SK-N-SH (cell line): ENCODE results near the gene THSD4.

Experiments
- EZH2phosphoT487 ChIP-seq: fragments of 200-600 bp; sonication (generic); IDR thresholded peaks from 2 replicates; pipeline ENCODE4 v1.6.1; 2017; ENCODE audit warnings: low read depth, mixed run types, mild to moderate bottlenecking, antibody characterized with exemption, moderate library complexity, borderline replicate concordance
- FOSL2 ChIP-seq: IDR thresholded peaks from 2 replicates; pipeline ENCODE4 v1.4.0; 2012; ENCODE audit warnings: low read depth, mild to moderate bottlenecking, moderate library complexity, borderline replicate concordance
- TF ChIP-seq, protein P1 (sequence below): fragments of 200-600 bp; sonication (generic); IDR thresholded peaks from 2 replicates; pipeline ENCODE4 v1.6.1; 2017; ENCODE audit warnings: antibody characterized with exemption, mild to moderate bottlenecking, moderate library complexity

DNA sequence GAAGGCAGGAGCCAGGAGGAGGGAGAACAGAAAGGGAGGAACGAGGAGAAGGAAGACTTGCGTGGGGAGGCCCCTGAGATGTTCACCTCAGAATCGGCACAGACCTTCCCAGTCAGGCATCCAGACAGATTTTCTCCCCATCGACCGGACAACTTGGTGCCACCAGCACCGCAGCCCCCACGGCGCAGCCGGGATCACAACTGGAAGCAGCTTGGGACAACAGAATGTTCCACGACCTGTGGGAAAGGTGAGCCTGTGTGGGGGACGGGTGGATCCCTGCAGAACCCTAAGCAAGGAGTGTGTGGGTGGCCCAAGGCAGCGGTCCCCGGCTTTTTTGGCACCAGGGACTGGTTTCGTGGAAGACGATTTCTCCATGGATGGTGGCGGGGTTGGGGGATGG lies 622.5 kb downstream of the THSD4 start:
- TF ChIP-seq, protein P1, sequence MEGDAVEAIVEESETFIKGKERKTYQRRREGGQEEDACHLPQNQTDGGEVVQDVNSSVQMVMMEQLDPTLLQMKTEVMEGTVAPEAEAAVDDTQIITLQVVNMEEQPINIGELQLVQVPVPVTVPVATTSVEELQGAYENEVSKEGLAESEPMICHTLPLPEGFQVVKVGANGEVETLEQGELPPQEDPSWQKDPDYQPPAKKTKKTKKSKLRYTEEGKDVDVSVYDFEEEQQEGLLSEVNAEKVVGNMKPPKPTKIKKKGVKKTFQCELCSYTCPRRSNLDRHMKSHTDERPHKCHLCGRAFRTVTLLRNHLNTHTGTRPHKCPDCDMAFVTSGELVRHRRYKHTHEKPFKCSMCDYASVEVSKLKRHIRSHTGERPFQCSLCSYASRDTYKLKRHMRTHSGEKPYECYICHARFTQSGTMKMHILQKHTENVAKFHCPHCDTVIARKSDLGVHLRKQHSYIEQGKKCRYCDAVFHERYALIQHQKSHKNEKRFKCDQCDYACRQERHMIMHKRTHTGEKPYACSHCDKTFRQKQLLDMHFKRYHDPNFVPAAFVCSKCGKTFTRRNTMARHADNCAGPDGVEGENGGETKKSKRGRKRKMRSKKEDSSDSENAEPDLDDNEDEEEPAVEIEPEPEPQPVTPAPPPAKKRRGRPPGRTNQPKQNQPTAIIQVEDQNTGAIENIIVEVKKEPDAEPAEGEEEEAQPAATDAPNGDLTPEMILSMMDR = no peak
- TF ChIP-seq FOSL2 = no peak
- TF ChIP-seq EZH2phosphoT487 = no peak
